DOHH2 (cell line): Measurements from ENCODE around the gene NUP160.

Source experiments
- H3F3A ChIP-seq: fragments of 200-600 bp; sonication (generic), shearing (Covaris generic); 2 replicates; pipeline ENCODE4 v1.6.0; 2016; ENCODE audit warnings: antibody characterized with exemption, mild to moderate bottlenecking; ENCODE audit not compliant: control insufficient read depth, insufficient read depth
- H3K27ac ChIP-seq: fragments of 200-600 bp; sonication (generic); 2 replicates; pipeline ENCODE4 v1.5.1; 2014; ENCODE audit warnings: low read depth, mild to moderate bottlenecking, low read length, moderate library complexity
- H3K27me3 ChIP-seq: fragments of 200-600 bp; sonication (generic); 2 replicates; pipeline ENCODE4 v1.6.1; 2014; ENCODE audit warnings: mild to moderate bottlenecking, low read length, mixed read lengths; ENCODE audit not compliant: control insufficient read depth
- H3K36me3 ChIP-seq: fragments of 200-600 bp; sonication (generic); 2 replicates; pipeline ENCODE4 v1.6.1; 2014; ENCODE audit warnings: mild to moderate bottlenecking, low read length, moderate library complexity, mixed read lengths; ENCODE audit not compliant: control insufficient read depth
- H3K4me1 ChIP-seq: fragments of 200-600 bp; sonication (generic); 2 replicates; pipeline ENCODE4 v1.6.1; 2014; ENCODE audit warnings: mild to moderate bottlenecking, low read length, mixed read lengths; ENCODE audit not compliant: control insufficient read depth
- H3K4me2 ChIP-seq: fragments of 200-600 bp; sonication (generic); 2 replicates; pipeline ENCODE4 v1.6.0; 2014; ENCODE audit warnings: mild to moderate bottlenecking, low read length, moderate library complexity
- H3K4me3 ChIP-seq: fragments of 200-600 bp; sonication (generic); 2 replicates; pipeline ENCODE4 v1.5.1; 2014; ENCODE audit warnings: mild to moderate bottlenecking, low read length, mixed read lengths
- H3K79me2 ChIP-seq: fragments of 200-600 bp; sonication (generic); 2 replicates; pipeline ENCODE4 v1.6.1; 2014; ENCODE audit warnings: mild to moderate bottlenecking, low read length, mixed read lengths; ENCODE audit not compliant: control insufficient read depth
- H3K9me2 ChIP-seq: fragments of 200-600 bp; sonication (generic); replicated peaks from 2 replicates; pipeline ENCODE4 v1.6.1; 2014; ENCODE audit warnings: mild to moderate bottlenecking, low read length, mixed read lengths; ENCODE audit not compliant: control insufficient read depth
- H3K9me3 ChIP-seq: fragments of 200-600 bp; sonication (generic); 2 replicates; pipeline ENCODE4 v1.6.1; 2014; ENCODE audit warnings: antibody characterized with exemption, low read length, mixed read lengths; ENCODE audit not compliant: control insufficient read depth, insufficient read depth
- H4K20me1 ChIP-seq: fragments of 200-600 bp; sonication (generic); 2 replicates; pipeline ENCODE4 v1.6.0; 2014; ENCODE audit warnings: low read depth, mild to moderate bottlenecking, antibody characterized with exemption, low read length, moderate library complexity; ENCODE audit not compliant: control insufficient read depth, insufficient read depth
- CTCF ChIP-seq: fragments of 200-600 bp; sonication (generic); IDR thresholded peaks from one replicate; pipeline ENCODE4 v1.5.1; 2014; ENCODE audit warnings: antibody characterized with exemption, mild to moderate bottlenecking, low read depth, low read length; ENCODE audit not compliant: poor library complexity, severe bottlenecking
- EZH2phosphoT487 ChIP-seq: fragments of 200-600 bp; sonication (generic); IDR thresholded peaks from 2 replicates; pipeline ENCODE4 v1.6.1; 2017; ENCODE audit warnings: borderline replicate concordance, mild to moderate bottlenecking, antibody characterized with exemption, low read length, moderate library complexity, mixed read lengths

Gene NUP160

GRCh38 chr11:47864901-47865300 lies 16.8 kb upstream of the NUP160 start:
- no peaks in the 10 kb centered on the region for H3K9me3 ChIP-seq
- H4K20me1 ChIP-seq: peaks cover 6% of the 10 kb centered on the region; the same call in 1 of the 2 replicates
- H3K4me2 ChIP-seq: no peak overlapping the region
- H3K4me1 ChIP-seq: peaks cover 37% of the 10 kb centered on the region
- no peaks in the 10 kb centered on the region for H3K9me2 ChIP-seq
- H3K36me3 ChIP-seq: no peaks in the 10 kb centered on the region
- peaks cover 19% of the 10 kb centered on the region for H3F3A ChIP-seq
- H3K27ac ChIP-seq: no peak overlapping the region
- H3K4me3 ChIP-seq: no peak overlapping the region
- H3K27me3 ChIP-seq: peaks cover 66% of the 10 kb centered on the region
- no peaks in the 10 kb centered on the region for H3K79me2 ChIP-seq
- no peak for TF ChIP-seq CTCF
- no peak for TF ChIP-seq EZH2phosphoT487

- H3K27ac ChIP-seq: no peak overlapping the region
- peak overlapping the region; percentile 36 for H3K4me2 ChIP-seq
Observed at GRCh38 chr11:47863898-47864430, 15.8 kb upstream of the NUP160 start.

GRCh38 chr11:47863189-47863897 lies 15.2 kb upstream of the NUP160 start:
- H3K27ac ChIP-seq: no peak overlapping the region
- peaks cover 62% of the 10 kb centered on the region for H3K27me3 ChIP-seq
- H3K4me3 ChIP-seq: no peak overlapping the region
- no peaks in the 10 kb centered on the region for H3K36me3 ChIP-seq
- H4K20me1 ChIP-seq: peaks cover 6% of the 10 kb centered on the region; the same call in 1 of the 2 replicates
- peak overlapping the region; percentile 36 for H3K4me2 ChIP-seq
- no peaks in the 10 kb centered on the region for H3K79me2 ChIP-seq
- H3K9me3 ChIP-seq: no peaks in the 10 kb centered on the region
- TF ChIP-seq CTCF: no peak
- TF ChIP-seq EZH2phosphoT487: no peak
- H3F3A ChIP-seq: peaks cover 19% of the 10 kb centered on the region
- H3K9me2 ChIP-seq: no peaks in the 10 kb centered on the region
- peaks cover 42% of the 10 kb centered on the region for H3K4me1 ChIP-seq

More at GRCh38 chr11:47863898-47864430, 15.8 kb upstream of the NUP160 start:
- Histone ChIP-seq H3K9me3 (no peaks in the 10 kb centered on the region), H3K4me3 (no peak overlapping the region), H3K27me3 (peaks cover 62% of the 10 kb centered on the region), H3F3A (peaks cover 19% of the 10 kb centered on the region), H3K36me3 (no peaks in the 10 kb centered on the region), H4K20me1 (peaks cover 6% of the 10 kb centered on the region; the same call in 1 of the 2 replicates), H3K9me2 (no peaks in the 10 kb centered on the region), H3K4me1 (peaks cover 37% of the 10 kb centered on the region), H3K79me2 (no peaks in the 10 kb centered on the region)
- TF ChIP-seq EZH2phosphoT487 (no peak), CTCF (no peak)
